Activated CD4-positive, alpha-beta T cell treated with anti-CD3 and anti-CD28 coated beads, Interleukin-2, amount 50 U/mL, for 4 hours (primary cell): ENCODE data around the gene FAM184B.

ENCODE experiments used
- DNase-seq, 2 experiments: peaks; one replicate each; pipeline ENCODE4 v3.0.0-alpha.2; 2020

FAM184B gene

DNA sequence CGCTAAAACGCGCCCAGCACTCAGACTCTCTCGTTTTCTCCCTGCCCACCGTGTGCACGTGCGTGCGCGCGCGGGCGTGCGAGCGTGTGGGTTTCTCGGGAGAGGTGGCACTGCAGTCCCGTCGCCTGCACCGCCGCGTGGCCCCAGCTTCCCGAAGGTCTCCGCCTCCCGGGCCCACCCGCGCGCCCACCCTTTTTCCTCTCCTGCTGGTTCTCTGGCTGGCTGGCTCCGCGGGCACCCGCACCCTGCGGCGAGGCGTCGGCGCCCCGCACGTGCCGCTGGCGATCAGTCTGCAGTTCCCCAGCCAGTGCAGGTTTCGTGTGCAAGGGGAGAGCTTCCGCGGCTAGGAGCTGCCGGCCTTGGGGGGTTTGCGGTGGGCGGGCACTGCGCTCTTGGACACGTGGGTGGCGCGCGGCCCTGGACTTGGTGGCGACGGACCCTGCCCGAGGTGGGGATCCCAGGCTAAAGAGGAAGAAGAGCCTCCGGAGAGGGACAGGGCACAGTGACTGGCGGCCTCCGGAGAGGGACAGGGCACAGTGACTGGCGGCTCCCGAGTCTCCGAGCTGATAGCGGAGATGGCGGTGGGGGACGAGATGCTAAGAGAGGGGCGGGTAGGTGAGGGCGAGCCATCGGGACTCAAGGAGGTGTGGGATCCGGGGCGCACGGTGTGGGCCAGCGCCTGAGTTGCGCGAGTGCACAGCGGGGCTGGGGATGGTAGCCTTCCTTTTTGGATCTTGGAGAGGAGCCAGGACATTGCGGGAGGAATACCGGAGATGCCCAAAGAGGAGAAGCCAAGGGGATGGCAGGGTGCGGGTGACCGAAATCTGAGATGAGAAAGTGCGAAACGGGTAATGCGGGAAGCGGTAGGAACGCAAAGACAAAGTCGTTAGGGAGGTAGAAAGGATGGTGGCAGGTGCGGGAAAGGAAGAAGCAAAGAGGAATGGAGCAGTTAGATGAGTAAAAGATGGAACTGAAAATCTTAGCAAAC is at the start of gene FAM184B:
TSS of gene FAM184B (minus strand) at position 322 of the 988 bp plus-strand sequence. CDS start 322 bp downstream, outside the sequence.
- DNase-seq = no peak

DNA sequence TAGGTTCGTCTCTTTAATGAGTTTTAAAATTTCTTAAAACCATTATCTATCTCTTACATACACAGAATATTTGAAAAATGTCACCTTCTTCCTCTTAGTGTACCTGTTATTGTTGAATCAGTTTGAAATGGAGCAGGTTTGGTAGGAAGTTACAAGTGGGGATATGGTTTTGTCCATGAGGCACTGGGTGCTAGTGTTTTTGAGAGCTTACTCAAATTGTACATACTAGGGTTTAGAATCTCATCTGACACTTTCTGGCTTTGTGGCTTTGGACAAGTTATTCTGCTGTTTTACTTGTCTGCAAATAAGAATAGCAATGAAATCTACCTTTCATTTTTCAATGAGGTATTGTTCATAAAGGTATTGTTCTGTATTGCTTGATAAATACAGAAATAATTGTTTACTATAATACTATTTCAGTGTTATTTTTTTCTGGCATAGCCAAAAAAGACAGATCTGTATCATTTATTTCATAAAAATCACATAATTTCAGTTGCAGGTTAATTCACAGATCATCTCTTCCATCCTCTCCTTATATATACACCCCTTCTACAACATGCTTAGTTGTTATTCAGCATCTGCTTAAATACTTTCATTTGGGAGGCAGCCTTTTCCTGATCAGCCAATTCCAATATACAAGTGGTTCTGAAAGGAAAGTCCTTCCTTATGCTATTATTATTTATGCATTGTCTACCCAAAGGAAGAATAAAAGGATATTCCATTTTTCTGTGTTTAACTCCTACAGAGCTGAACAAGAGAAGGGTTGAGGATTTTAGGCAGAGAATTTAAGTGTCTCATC is 42.6 kb upstream of the FAM184B start:
- no peak for DNase-seq

DNA sequence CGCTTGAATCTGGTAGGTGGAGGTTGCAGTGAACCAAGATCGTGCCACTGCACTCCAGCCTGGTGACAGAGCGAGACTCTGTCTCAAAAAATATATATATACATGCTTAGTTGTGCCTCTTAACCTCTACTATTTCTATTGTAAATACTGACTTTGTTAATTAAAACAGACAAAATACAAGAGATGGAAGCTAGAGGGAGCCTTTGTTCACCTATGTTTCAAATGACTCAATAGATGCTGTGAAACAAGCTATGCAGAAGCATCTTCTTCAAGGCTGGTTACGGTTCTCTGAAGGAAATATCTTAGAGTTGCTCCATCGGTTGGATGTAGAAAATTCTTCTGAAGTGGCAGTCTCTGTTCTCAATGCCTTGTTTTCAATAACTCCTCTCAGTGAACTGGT is 35.6 kb upstream of the FAM184B start:
- DNase-seq = no peak

DNA sequence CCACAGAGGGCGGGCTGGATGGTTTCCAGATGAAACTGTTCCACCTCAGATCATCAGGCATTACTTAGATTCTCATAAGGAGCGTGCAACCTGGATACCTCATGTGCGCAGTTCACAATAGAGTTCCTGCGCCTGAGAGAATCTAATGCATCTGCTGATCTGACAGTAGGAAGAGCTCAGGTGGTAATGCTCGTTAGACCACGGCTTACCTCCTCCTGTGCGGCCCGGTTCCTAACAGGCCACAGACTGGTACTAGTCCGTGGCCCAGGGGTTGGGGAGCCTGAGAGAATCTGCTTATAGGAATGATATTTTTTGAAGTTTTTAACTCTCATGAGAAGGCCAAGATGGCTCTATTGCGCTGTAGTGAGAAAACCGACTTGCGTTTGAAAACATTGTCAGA is 34.7 kb upstream of the FAM184B start:
- DNase-seq = no peak

DNA sequence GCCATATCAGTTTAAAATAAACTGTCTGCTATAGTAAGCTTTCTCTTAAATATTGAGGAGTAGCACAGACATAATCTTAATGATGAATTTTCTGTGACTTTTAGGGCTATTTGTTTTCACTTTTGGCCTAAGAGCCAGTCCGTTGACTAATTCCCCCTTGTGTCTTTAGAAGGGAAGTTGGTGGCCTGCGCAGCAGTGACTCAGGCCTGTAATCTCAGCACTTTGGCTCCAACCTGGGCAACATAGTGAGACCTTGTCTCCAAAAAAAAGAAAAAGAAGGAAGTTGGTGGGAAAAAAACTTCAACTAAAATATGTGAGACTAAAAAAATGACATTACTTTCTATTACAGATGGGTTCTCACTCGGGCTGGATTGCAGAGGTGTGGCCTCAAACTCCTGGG is 32.7 kb upstream of the FAM184B start:
- no peak for DNase-seq

DNA sequence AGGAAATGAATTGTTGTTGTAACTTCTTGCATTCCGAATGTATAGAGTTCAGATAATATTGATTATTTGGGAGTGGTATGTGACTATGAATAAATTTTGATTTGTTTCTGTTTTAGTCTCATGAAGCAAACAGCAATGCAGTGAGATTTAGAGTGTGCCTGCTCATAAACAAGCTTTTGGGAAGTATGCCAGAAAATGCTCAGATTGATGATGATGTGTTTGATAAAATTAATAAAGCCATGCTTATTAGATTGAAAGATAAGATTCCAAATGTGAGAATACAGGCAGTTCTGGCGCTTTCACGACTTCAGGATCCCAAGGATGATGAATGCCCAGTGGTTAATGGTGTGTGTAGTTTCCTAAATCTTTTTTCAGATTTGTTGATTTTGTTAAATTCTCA is 31.4 kb upstream of the FAM184B start:
- no peak for DNase-seq

DNA sequence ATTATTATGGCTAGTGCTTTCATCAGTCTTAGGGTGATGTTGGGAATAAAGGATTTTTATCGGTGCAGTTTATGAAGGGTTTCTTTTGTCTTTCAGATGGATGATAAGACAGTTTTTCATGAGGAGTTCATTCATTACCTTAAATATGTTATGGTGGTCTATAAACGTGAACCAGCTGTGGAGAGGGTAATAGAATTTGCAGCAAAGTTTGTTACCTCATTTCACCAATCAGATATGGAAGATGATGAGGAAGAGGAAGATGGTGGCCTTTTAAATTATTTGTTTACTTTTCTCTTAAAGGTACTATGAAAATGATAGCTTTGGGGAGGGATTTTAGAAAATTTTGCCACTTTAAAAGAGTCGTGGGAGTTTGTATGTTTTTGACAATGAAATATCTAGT is 30.7 kb upstream of the FAM184B start:
- no peak for DNase-seq

DNA sequence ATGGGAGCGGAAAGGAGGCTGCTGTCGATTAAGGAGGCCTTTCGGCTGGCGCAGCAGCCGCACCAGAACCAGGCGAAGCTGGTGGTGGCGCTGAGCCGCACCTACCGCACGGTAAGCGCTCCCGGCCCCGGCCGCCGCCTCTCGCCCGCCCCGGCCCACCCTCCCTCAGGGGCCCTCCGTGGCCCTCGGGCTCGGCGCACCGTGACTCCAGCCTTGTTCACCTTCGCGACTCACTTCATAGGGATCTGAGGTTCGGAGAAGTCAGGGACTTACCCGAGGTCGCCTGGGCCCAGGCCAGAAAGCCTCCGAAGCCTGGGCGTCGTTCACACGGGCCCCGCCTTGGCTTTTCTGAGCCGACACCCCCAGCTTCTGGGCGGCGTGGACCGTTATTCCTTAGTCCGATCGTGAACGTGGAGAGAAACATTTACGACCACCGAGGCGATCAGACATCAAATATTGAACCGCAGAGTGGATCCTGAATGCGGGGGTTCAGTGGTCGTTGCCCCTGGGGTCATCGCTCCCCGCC is 29.7 kb upstream of the FAM184B start:
- DNase-seq = no peak

DNA sequence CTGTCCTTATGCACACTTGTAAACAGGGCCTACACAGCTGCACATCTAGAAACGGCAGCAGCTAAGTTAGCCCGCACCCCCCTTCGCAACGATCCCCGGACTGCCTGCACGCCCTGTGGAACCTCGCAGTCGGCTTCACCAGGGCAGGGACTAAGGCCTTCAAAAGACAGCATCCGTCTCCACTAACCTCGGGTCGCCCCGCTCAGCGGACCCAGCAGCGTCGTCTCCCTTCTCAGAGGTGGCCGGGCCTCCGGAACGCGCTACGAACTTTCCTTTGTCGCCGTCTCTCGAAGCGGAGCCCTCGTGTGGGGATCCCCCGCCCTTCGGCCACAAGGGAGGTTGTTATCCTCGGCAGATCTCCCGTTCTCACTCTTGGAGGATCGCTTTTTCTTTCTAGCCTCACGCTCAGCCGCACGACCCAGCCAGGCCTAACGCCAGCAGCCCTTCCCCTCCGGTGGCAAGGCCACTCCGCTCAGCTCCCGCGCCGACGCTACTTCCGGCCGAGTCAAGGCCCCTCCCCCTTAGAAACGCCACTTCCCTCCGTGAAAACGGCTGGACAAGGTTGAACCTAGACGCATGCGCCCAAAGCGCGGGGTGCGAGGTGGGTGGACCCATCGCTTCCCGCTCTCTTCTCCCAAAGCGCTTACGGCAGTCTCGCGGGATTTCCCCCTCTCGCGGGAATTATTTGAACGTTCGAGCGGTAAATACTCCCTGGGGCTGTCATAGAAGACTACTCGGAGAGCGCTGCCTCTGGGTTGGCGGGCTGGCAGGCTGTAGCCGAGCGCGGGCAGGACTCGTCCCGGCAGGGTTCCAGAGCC is 29.0 kb upstream of the FAM184B start, which contains the start of the genes DCAF16 and NCAPG:
TSS of gene DCAF16 (minus strand) at position 498 of the 818 bp plus-strand sequence. CDS start 6,616 bp downstream, outside the sequence.
TSS of gene NCAPG (plus strand) at position 720 of the 818 bp plus-strand sequence. CDS start 99 bp downstream, outside the sequence.
- DNase-seq = peak; percentile 99

DNA sequence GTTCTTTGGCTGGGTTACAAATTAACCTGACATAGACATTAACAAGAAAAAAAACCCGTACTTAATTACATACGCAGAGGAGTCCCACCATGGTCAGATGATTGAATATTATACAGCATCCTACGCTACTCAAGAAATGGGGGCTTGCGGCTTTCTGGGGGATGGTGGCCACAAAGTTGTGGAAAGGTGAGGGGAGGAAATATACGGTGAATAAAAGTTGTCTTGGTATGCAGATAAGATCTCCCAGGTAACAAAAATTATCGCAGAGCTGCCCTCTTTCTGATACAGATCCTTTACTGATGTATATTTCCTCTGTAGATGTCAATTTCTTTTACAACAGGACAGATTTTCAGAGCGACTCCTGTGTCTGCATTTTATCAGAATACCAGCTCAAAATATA is 28.2 kb upstream of the FAM184B start:
- DNase-seq = no peak

DNA sequence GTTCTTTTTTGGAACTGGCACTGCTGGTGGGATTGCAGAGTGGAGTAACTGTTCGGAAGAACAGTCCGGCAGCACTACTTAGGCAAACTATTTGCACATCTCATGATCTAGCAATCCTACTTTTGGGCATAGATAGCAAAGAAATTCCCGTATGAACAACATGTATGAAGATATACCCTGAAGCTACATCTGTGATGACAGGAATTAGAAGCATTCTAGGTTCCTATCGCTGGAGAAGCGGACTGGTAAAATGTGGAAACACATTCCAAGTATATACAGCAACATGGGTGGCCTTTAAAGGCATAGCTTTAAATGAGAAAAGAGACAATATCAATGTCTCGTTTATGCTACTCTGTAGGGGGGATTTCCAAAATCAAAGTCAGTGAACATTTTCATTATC is 26.0 kb upstream of the FAM184B start:
- DNase-seq = no peak

DNA sequence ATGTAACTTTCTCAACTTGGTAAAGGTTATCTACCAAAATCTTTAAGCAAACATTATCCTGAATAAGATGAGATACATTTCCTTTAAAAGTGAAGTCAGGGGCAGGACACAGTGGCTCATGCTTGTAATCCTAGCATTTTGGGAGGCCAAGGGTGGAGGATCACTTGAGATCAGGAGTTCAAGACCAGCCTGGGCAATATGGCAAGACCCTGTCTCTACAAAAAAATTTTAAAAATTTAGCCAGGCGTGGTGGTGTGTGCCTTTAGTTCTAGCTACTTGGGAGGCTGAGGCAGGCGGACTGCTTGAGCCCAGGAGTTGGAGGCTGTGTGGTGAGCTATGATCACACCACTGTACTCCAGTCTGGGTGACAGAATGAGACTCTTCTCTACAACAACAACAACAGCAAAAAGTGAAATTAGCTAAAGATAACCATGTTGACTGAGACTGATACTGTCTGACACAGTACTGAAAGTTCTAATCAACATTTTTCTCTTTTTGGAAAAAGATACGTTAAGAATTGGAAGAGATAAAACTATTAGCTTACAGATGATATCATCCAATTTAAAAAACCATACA is 24.2 kb upstream of the FAM184B start:
- no peak for DNase-seq

DNA sequence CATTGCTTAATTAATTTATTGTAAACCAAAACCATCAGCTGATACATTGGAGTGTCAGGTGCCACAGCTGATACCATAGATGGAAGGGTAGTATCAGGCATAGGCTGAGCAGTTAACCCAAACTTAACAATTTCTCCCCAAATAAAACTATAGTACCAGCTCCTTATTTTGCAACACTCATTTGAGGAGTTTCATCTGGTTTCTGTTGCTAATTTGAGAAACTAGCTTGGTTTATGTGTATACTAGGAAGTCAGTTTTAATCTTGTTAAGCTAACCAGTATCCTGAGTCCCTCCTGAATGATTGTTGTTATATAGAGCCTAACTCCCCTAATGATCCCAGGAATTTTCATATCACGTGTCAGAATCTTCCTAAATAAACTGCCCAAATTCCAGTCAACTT is 16.4 kb upstream of the FAM184B start:
- no peak for DNase-seq

DNA sequence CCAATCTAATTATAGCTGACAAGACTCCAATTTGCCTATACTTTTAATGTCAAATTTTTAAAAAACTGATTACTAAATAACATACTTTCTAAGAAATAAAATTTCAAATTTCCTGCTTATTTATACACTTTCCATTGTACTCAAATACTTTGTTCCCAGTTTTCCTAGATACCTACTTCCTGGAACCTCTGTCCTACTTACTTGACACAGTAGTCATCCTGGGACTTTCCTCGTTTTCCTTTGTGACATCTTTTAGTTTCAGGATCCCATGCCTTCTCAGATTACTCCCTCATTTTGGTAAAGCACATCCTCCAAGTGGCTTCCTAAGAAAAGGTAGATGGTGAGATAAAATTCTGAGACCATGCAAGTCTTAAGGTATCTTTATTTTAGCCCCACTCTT is 13.3 kb upstream of the FAM184B start:
- no peak for DNase-seq

DNA sequence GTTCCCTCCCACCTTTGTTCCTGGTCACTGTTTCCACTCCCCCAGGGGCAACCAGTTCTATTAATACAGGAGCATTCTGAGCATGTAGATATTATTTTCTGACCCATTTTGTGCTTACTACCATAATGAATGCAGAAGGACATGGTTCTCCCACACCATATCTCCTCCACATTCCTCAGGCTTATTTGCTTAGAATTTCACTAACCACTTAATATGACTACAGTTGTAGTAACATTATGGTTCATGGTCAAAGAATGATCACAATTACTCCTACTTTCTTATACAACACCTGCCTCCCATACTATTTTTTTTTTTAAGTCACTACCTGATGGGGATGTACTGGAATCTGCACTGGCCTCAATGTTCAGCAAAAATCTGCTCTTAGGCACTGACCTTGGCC is 7.5 kb upstream of the FAM184B start:
- DNase-seq = no peak

DNA sequence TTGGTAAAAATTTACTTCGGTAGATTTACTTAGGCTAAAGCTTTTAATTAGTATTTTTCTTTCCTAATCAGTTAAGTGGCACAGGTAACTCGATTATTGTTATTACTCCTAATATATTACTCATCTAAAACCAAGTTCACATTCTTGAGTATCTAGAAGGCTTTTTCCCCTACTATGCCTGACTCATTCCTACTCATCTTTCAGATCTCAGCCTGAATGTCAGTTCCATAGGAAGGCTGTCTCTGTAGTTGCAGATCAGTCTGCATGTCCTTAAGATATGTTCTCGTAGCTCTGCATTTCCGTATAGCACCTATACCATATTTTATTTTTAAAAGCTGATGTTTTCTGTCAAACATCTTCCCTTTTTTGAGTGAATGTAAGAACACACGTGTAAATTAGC is 5.9 kb upstream of the FAM184B start:
- DNase-seq = no peak

DNA sequence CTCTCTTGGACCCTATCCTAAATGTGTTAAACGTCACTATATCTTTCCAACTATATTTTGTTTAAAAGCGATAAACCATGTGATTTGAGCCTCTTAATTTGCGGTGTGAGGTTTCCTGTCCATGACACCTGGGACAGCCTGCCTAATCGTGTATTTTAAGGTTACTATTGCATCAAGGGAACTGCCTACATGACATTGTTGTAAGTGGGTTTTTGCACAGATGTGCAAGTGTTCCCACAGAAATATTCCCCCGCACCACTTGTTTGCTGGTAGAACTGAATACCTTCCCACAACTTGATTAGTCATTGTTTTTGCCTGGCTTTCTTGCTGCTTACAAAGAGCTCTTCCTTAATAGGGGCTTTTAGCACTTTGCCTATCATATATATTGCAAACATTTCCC is 5.1 kb upstream of the FAM184B start:
- no peak for DNase-seq

DNA sequence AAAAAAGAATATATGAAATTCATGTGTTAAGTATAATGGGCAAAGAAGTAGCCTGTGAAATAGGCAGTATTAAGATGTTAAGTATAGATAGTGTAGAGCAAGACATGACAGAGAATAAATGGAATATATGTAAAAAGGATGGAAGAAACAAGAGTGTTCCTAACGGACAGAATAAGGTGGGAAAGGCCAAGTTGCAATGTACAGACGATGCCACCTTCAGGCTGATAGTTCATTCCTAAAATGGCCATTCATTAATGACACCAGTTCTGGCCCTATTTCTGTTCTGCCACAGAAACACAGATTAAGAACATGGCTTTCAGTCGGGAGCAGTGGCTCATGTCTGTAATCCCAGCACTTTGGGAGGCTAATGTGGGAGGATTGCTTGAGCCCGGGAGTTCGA is 4.4 kb upstream of the FAM184B start:
- no peak for DNase-seq

DNA sequence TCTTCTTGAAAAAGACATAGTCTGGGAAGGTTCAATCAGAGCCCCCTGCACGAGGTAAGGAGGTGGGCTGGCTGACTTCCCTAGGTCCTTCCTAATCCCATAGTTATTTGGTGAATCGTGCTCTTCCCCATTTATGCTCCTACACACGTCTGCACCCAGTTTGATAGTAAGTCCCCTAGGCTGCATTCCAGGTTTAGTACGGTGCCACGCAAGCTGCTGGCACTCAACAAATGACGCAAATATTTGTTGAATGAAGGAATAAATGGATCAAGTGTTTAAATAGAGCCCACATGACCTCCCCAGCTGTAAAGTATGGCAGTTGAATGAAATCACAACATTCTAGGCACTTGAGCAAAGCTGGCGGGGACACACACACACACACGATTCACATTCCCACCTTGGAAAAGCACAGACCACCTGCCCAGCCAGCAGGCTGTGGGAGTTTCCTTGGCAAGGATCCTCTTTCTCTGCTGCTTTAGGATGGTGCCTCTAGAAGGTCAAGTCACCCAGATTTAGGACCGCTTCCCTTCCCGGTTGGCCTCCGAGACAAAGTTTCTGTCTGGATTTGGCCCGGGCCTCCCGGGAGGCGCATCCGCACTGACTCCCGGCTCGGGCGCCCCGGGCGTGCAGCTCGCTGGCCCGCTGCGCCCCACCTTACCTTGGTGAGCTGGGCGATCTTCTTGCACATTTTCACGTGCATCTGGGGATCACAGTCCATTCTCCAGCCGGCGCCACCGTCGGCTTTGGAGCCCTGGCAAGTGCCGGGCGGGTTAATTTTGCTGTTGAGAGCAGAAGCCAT is 721 bp downstream of the FAM184B start:
- no peak for DNase-seq

DNA sequence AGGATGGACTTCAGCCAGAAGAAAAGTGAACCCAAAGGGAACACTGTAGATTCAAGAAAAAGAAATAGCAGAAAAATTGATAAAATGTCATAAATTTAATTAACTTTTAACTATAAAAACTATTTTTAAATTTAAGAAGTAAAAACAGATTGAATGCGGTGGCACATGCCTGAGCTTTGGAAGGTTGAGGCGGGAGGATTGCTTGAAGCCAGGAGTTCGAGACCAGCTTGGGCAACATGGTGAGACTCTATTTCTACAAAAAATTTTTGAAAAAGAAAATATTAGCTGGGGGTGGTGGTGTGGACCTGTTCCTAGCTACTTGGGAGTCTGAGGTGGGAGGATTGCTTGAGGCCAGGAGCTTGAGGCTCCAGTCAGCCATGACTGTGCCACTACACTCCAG is 3.0 kb downstream of the FAM184B start:
- DNase-seq = no peak

DNA sequence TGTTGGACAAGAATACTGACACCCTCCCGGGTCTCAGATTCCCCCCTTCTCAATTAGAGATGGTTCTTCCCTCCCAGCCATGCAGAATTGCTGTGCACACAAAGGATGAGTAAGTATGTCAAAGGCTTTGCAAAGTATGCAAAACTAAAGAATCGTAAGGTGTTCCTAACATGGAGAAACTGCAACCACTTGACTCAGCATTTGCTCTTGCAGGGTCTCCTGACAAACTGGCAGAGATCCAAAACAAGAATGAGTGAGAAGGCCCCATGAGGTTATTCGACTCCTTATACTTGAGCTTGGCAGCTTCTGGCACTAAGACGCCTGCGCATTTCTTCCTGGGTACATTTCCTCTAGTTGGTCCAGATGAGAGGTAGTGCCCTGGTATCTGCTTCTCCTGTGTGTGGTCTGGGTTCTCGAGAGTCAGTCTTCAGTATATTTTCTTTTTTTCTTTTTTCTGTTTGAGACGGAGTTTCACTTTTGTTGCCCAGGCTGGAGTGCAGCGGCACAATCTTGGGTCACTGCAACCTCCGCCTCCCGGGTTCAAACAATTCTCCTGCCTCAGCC is 8.2 kb downstream of the FAM184B start:
- no peak for DNase-seq
